ENCODE data around the gene TMTC1. TPM values are rescaled to one million over a fixed set of nuclear protein-coding genes. Genes with fewer than 3 reads are reported as not detected.

The TMTC1 gene
- total RNA-seq, 2 experiments from 2014 or later, result not detected

GRCh38 chr12:29702222-29702621, 81.5 kb downstream of the TMTC1 start:
- Mint-ChIP-seq H3K4me1 (ENCODE audit: low read depth) (no peaks in the 10 kb centered on the region), H3K27ac (no peak overlapping the region)
- POLR2A ChIA-PET, result no interaction called here

GRCh38 chr12:29700761-29701481, 82.8 kb downstream of the TMTC1 start:
- no peaks in the 10 kb centered on the region for H3K9me3 Mint-ChIP-seq
- no peak overlapping the region for H3K4me3 Mint-ChIP-seq
- ChIA-PET CTCF (no interaction called here), POLR2A (no interaction called here)
- DNase-seq (no peak), ATAC-seq (no peak)
- H3K27ac Mint-ChIP-seq, result no peak overlapping the region
- no peaks in the 10 kb centered on the region for H3K27me3 Mint-ChIP-seq
- intact Hi-C loops (cut with micrococcal nuclease), result no loop called here
- no peaks in the 10 kb centered on the region for H3K4me1 Mint-ChIP-seq (ENCODE audit: low read depth)
- no peaks in the 10 kb centered on the region for H3K36me3 Mint-ChIP-seq (ENCODE audit: low read depth)
- no peak for TF ChIP-seq CTCF (IDR thresholded peaks at IDR 0.05)

More at GRCh38 chr12:29702222-29702621, 81.5 kb downstream of the TMTC1 start:
- ATAC-seq (no peak), DNase-seq (no peak)
- no peaks in the 10 kb centered on the region for H3K9me3 Mint-ChIP-seq
- intact Hi-C loops (cut with micrococcal nuclease), result no loop called here
- CTCF ChIA-PET, result no interaction called here
- H3K27me3 Mint-ChIP-seq, result no peaks in the 10 kb centered on the region
- TF ChIP-seq CTCF (IDR thresholded peaks at IDR 0.05), result no peak
- no peaks in the 10 kb centered on the region for H3K36me3 Mint-ChIP-seq (ENCODE audit: low read depth)
- H3K4me3 Mint-ChIP-seq, result no peak overlapping the region

GRCh38 chr12:29698756-29699155, 85.0 kb downstream of the TMTC1 start:
- POLR2A ChIA-PET, result no interaction called here
- DNase-seq (no peak), ATAC-seq (no peak)
- CTCF ChIA-PET, result no interaction called here
- Mint-ChIP-seq H3K4me3 (no peak overlapping the region), H3K27ac (no peak overlapping the region), H3K4me1 (ENCODE audit: low read depth) (no peaks in the 10 kb centered on the region), H3K27me3 (no peaks in the 10 kb centered on the region), H3K36me3 (ENCODE audit: low read depth) (no peaks in the 10 kb centered on the region), H3K9me3 (no peaks in the 10 kb centered on the region)
- intact Hi-C loops (cut with micrococcal nuclease), result no loop called here
- no peak for TF ChIP-seq CTCF (IDR thresholded peaks at IDR 0.05)

- Mint-ChIP-seq H3K4me3 (no peak overlapping the region), H3K9me3 (no peaks in the 10 kb centered on the region), H3K4me1 (ENCODE audit: low read depth) (no peaks in the 10 kb centered on the region), H3K27me3 (no peaks in the 10 kb centered on the region), H3K36me3 (ENCODE audit: low read depth) (no peaks in the 10 kb centered on the region), H3K27ac (no peak overlapping the region)
- TF ChIP-seq CTCF (IDR thresholded peaks at IDR 0.05), result no peak
- intact Hi-C loops (cut with micrococcal nuclease), result no loop called here
- ATAC-seq (no peak), DNase-seq (no peak)
- POLR2A ChIA-PET, result no interaction called here
- CTCF ChIA-PET, result no interaction called here
Observed at GRCh38 chr12:29695800-29696199, 87.9 kb downstream of the TMTC1 start.

GRCh38 chr12:29695026-29695425, 88.7 kb downstream of the TMTC1 start:
- ATAC-seq (no peak), DNase-seq (no peak)
- intact Hi-C loops (cut with micrococcal nuclease), result no loop called here
- no peaks in the 10 kb centered on the region for H3K9me3 Mint-ChIP-seq
- H3K36me3 Mint-ChIP-seq (ENCODE audit: low read depth), result no peaks in the 10 kb centered on the region
- TF ChIP-seq CTCF (IDR thresholded peaks at IDR 0.05), result no peak
- H3K27me3 Mint-ChIP-seq, result no peaks in the 10 kb centered on the region
- no peak overlapping the region for H3K4me3 Mint-ChIP-seq
- H3K27ac Mint-ChIP-seq, result no peak overlapping the region
- H3K4me1 Mint-ChIP-seq (ENCODE audit: low read depth), result no peaks in the 10 kb centered on the region
- ChIA-PET CTCF (no interaction called here), POLR2A (no interaction called here)
